OCI-LY7 (cell line): ENCODE measurements around the gene CADM2.

Source experiments
- CTCF ChIP-seq: fragments of 200-600 bp; sonication (generic); conservative IDR thresholded peaks from 2 replicates; pipeline ENCODE4 v1.5.1; 2014; ENCODE audit warnings: mild to moderate bottlenecking, antibody characterized with exemption, low read length, moderate library complexity, mixed read lengths
- EZH2phosphoT487 ChIP-seq: fragments of 200-600 bp; sonication (generic); IDR thresholded peaks from 2 replicates; pipeline ENCODE4 v1.6.1; 2018; ENCODE audit warnings: low read depth, borderline replicate concordance, mild to moderate bottlenecking, mixed run types, antibody characterized with exemption, low read length, moderate library complexity, mixed read lengths

GRCh38 chr3:85783291-85783690 lies 824.5 kb downstream of the CADM2 start:
- no peak for TF ChIP-seq CTCF
- TF ChIP-seq EZH2phosphoT487, result no peak
